ENCODE results near the gene TBC1D2B. TPM values are rescaled to one million over a fixed set of nuclear protein-coding genes. Genes with fewer than 3 reads are reported as not detected.

The TBC1D2B gene
- polyA plus RNA-seq, 3 donors: 5.9 to 53.3 (median 6.2) TPM

DNA sequence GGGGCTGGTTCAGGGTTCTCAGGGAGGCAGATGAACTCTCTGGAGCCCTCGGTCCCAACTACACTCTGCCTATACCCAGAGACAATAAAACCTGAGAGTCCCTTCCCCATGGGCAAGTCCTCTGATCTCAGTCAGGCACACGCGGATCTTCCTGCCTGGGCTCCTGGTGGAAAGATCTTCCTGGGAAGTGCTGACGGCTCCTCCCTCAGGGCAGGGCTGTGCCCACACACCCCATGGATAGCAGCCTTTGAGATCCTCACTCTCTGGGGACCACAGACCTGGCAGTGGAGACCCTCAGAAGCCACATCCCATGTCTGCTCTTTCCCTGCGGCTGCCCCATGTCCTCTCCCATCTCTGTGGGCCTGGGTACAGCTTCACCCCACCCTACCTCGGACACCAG, 25.2 kb upstream of the TBC1D2B start:
- H3K4me2 ChIP-seq (replicated peaks; ENCODE audit: extremely low read depth, low read length, poor library complexity, severe bottlenecking): no peak overlapping the region
- H2AFZ ChIP-seq (ENCODE audit: insufficient read depth, low read depth, low read length, poor library complexity, severe bottlenecking): no peak overlapping the region
- H3K9ac ChIP-seq (ENCODE audit: insufficient read depth, low read length, poor library complexity, severe bottlenecking): no peak overlapping the region
- no peaks in the 10 kb centered on the region for H3K9me3 ChIP-seq (replicated peaks in 1 of 2; ENCODE audit: control insufficient read depth in 1 of 2, insufficient read depth in 1 of 2, low read length in 2 of 2)
- intact Hi-C loops (cut with micrococcal nuclease): no loop called here
- H3K79me2 ChIP-seq (ENCODE audit: insufficient read depth, low read length): no peaks in the 10 kb centered on the region
- no peaks in the 10 kb centered on the region for H3K36me3 Mint-ChIP-seq
- DNase-seq: no peak
- H3K27ac ChIP-seq (ENCODE audit: low read depth in 1 of 2, low read length in 2 of 2): no peak overlapping the region
- no peak overlapping the region for H3K4me3 Mint-ChIP-seq
- peaks cover 0 to 3% (median 0%) of the 10 kb centered on the region in 3 donors for H3K27me3 Mint-ChIP-seq (ENCODE audit: low read depth in 3 of 3)
- peak overlapping the region in 1 of 7 donors; percentile 60 for H3K27ac Mint-ChIP-seq
- WGBS (ENCODE audit: insufficient coverage): 98% methylated on average over 5 of the region's 6 CpGs
- no peak for TF ChIP-seq CTCF (IDR thresholded peaks at IDR 0.05)
- no peaks in the 10 kb centered on the region for H4K20me1 ChIP-seq (ENCODE audit: insufficient read depth, low read length)
- H3K36me3 ChIP-seq (replicated peaks in 1 of 2; ENCODE audit: control insufficient read depth in 1 of 2, insufficient read depth in 2 of 2, low read length in 2 of 2): no peaks in the 10 kb centered on the region
- no peak overlapping the region for H3K4me3 ChIP-seq (replicated peaks in 1 of 3; ENCODE audit: low read depth in 2 of 3, low read length in 3 of 3)
- H3K27me3 ChIP-seq (ENCODE audit: control insufficient read depth in 2 of 2, insufficient read depth in 2 of 2, low read length in 2 of 2): no peaks in the 10 kb centered on the region
- peaks cover 0 to 2% (median 0%) of the 10 kb centered on the region in 7 donors for H3K9me3 Mint-ChIP-seq
- peaks cover 20% of the 10 kb centered on the region for H3K4me1 Mint-ChIP-seq
- H3K4me1 ChIP-seq (ENCODE audit: control insufficient read depth in 1 of 2, insufficient read depth in 2 of 2, low read length in 2 of 2): peaks cover 11 to 14% of the 10 kb centered on the region in 2 donors

DNA sequence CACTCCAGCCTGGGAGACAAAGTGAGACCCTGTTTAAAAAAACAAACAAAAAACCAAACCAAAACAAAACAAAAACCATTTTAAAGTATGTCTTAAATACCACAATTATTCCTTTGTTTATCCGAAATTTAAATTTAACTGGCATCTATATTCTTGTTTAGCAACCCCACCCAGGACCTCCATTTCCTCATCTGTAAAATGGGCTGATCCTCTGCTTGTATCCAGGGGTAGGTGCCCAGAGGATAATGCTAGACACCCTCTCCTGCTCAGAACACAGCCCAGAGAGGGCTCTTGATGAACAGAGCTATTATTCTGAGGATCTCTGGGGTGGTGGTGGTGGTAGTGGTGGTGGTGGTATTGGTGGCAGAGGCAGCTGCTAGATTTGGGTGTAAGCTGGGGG, 24.7 kb upstream of the TBC1D2B start:
- Histone ChIP-seq H3K4me2 (replicated peaks; ENCODE audit: extremely low read depth, low read length, poor library complexity, severe bottlenecking) (no peak overlapping the region), H3K36me3 (replicated peaks in 1 of 2; ENCODE audit: control insufficient read depth in 1 of 2, insufficient read depth in 2 of 2, low read length in 2 of 2) (no peaks in the 10 kb centered on the region), H2AFZ (ENCODE audit: insufficient read depth, low read depth, low read length, poor library complexity, severe bottlenecking) (no peak overlapping the region), H4K20me1 (ENCODE audit: insufficient read depth, low read length) (no peaks in the 10 kb centered on the region), H3K27ac (ENCODE audit: low read depth in 1 of 2, low read length in 2 of 2) (no peak overlapping the region), H3K9me3 (replicated peaks in 1 of 2; ENCODE audit: control insufficient read depth in 1 of 2, insufficient read depth in 1 of 2, low read length in 2 of 2) (no peaks in the 10 kb centered on the region), H3K9ac (ENCODE audit: insufficient read depth, low read length, poor library complexity, severe bottlenecking) (no peak overlapping the region), H3K4me1 (ENCODE audit: control insufficient read depth in 1 of 2, insufficient read depth in 2 of 2, low read length in 2 of 2) (peaks cover 11 to 14% of the 10 kb centered on the region in 2 donors), H3K4me3 (replicated peaks in 1 of 3; ENCODE audit: low read depth in 2 of 3, low read length in 3 of 3) (no peak overlapping the region), H3K79me2 (ENCODE audit: insufficient read depth, low read length) (no peaks in the 10 kb centered on the region), H3K27me3 (ENCODE audit: control insufficient read depth in 2 of 2, insufficient read depth in 2 of 2, low read length in 2 of 2) (no peaks in the 10 kb centered on the region)
- no peak for DNase-seq
- no peak overlapping the region for H3K27ac Mint-ChIP-seq
- intact Hi-C loops (cut with micrococcal nuclease): no loop called here
- WGBS (ENCODE audit: insufficient coverage): no CpG with 5 or more reads among the region's 1 CpG
- peaks cover 20% of the 10 kb centered on the region for H3K4me1 Mint-ChIP-seq
- no peak overlapping the region for H3K4me3 Mint-ChIP-seq
- TF ChIP-seq CTCF (IDR thresholded peaks at IDR 0.05): no peak
- H3K9me3 Mint-ChIP-seq: peaks cover 0 to 2% (median 0%) of the 10 kb centered on the region in 7 donors
- H3K27me3 Mint-ChIP-seq (ENCODE audit: low read depth in 3 of 3): peaks cover 0 to 3% (median 0%) of the 10 kb centered on the region in 3 donors
- H3K36me3 Mint-ChIP-seq: no peaks in the 10 kb centered on the region

Measured in CD14-positive monocyte (primary cell).